Measurements from ENCODE around the gene AOAH.

GRCh38 chr7:36490419-36490830 lies 233.9 kb downstream of the AOAH start:
- TF ChIP-seq CTCF (IDR thresholded peaks at IDR 0.05) = no peak
- no peak for TF ChIP-seq POLR2A (IDR thresholded peaks at IDR 0.05)

Measured in adrenal gland (tissue), 5 donors.